ENCODE measurements around the gene TRPM6.

Gene TRPM6

GRCh38 chr9:74721696-74722660 is 165.7 kb downstream of the TRPM6 start:
- DNase-seq (ENCODE audit: low read depth in 2 of 2) = no peak

GRCh38 chr9:74719306-74719705 is 168.4 kb downstream of the TRPM6 start:
- no peak for DNase-seq (ENCODE audit: low read depth in 2 of 2)

- DNase-seq (ENCODE audit: low read depth in 2 of 2) = no peak
Observed at GRCh38 chr9:74718709-74719108, 169.0 kb downstream of the TRPM6 start.

- no peak for DNase-seq (ENCODE audit: low read depth in 2 of 2)
Observed at GRCh38 chr9:74711341-74711740, 176.4 kb downstream of the TRPM6 start.

- no peak for DNase-seq (ENCODE audit: low read depth in 2 of 2)
Observed at GRCh38 chr9:74697535-74697934, 190.2 kb downstream of the TRPM6 start.

- no peak for DNase-seq (ENCODE audit: low read depth in 2 of 2)
Observed at GRCh38 chr9:74696520-74696919, 191.2 kb downstream of the TRPM6 start.

- no peak for DNase-seq (ENCODE audit: low read depth in 2 of 2)
Observed at GRCh38 chr9:74691058-74691457, 196.7 kb downstream of the TRPM6 start.

GRCh38 chr9:74683322-74683721 is 204.4 kb downstream of the TRPM6 start:
- no peak for DNase-seq (ENCODE audit: low read depth in 2 of 2)

- no peak for DNase-seq (ENCODE audit: low read depth in 2 of 2)
Observed at GRCh38 chr9:74681906-74682305, 205.8 kb downstream of the TRPM6 start.

- no peak for DNase-seq (ENCODE audit: low read depth in 2 of 2)
Observed at GRCh38 chr9:74674077-74674476, 213.6 kb downstream of the TRPM6 start.
